OCI-LY3 (cell line): ENCODE data around the gene PELO.

Experiments
- H2AFZ ChIP-seq: fragments of 200-600, 300-600 bp; shearing (Covaris generic); 2 replicates; pipeline ENCODE4 v1.6.0; 2014; ENCODE audit warnings: antibody characterized with exemption, low read depth, low read length
- H3K27ac ChIP-seq: fragments of 200-600, 300-600 bp; sonication (generic); 2 replicates; pipeline ENCODE4 v1.5.1; 2014; ENCODE audit warnings: mild to moderate bottlenecking, low read length, moderate library complexity, mixed read lengths
- H3K27me3 ChIP-seq: fragments of 200-600, 300-600 bp; sonication (generic); 2 replicates; pipeline ENCODE4 v1.6.1; 2014; ENCODE audit warnings: low read depth, low read length, mixed read lengths
- H3K36me3 ChIP-seq: fragments of 200-600, 300-600 bp; sonication (generic); replicated peaks from 2 replicates; pipeline ENCODE3; 2014; ENCODE audit warnings: low read depth, low read length, mixed read lengths
- H3K4me1 ChIP-seq: fragments of 300-600, 200-600 bp; sonication (generic); 2 replicates; pipeline ENCODE4 v1.6.1; 2014; ENCODE audit warnings: low read length, mixed read lengths
- H3K4me2 ChIP-seq: fragments of 200-600, 300-600 bp; sonication (generic); 2 replicates; pipeline ENCODE4 v1.6.1; 2014; ENCODE audit warnings: low read length, mixed read lengths
- H3K4me3 ChIP-seq: fragments of 300-600, 200-600 bp; sonication (generic); 2 replicates; pipeline ENCODE4 v1.5.1; 2014; ENCODE audit warnings: antibody characterized with exemption, mild to moderate bottlenecking, low read length, moderate library complexity
- H3K79me2 ChIP-seq: fragments of 300-600, 200-600 bp; shearing (Covaris generic); 2 replicates; pipeline ENCODE4 v1.6.1; 2014; ENCODE audit warnings: mild to moderate bottlenecking, low read length, mixed read lengths
- H3K9ac ChIP-seq: fragments of 300-600, 200-600 bp; shearing (Covaris generic); 2 replicates; pipeline ENCODE4 v1.6.0; 2014; ENCODE audit warnings: mild to moderate bottlenecking, low read length, moderate library complexity
- H3K9me3 ChIP-seq: fragments of 200-600, 300-600 bp; shearing (Covaris generic); 2 replicates; pipeline ENCODE4 v1.6.1; 2014; ENCODE audit warnings: low read length, mixed read lengths; ENCODE audit not compliant: insufficient read depth
- H4K20me1 ChIP-seq: fragments of 200-600, 300-600 bp; sonication (generic); 2 replicates; pipeline ENCODE4 v1.6.1; 2016; ENCODE audit warnings: low read length, mixed read lengths; ENCODE audit not compliant: insufficient read depth
- EZH2phosphoT487 ChIP-seq: fragments of 200-600 bp; shearing (Covaris generic); IDR thresholded peaks from 2 replicates; pipeline ENCODE4 v1.6.1; 2018; ENCODE audit warnings: antibody characterized with exemption, mixed run types, low read depth
- TF ChIP-seq, protein P1 (sequence below): fragments of 200-600, 300-600 bp; sonication (generic); IDR thresholded peaks from 2 replicates; pipeline ENCODE4 v1.5.1; 2014; ENCODE audit warnings: antibody characterized with exemption, low read length, low read depth

The PELO gene

DNA sequence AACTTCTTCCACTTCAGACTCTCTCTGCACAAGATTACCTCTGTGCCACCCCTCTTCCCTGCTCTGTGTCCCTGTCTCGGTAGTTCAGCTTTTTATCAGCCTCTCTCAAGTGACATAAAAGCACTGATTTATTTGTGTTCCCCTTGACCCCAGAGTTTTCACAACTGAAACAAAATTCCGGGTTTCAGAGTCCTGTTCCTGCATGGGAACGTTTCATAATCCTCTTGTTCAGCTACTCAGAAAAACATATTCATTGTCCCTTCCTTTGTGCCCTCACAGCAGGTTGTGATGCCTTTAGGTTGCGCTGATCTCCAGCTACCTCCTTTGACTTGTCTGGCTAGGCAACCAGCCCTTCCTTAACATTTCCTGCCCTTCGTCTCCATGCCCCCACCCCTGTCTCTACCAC is 13.7 kb upstream of the PELO start:
- H3K79me2 ChIP-seq = no peaks in the 10 kb centered on the region
- H2AFZ ChIP-seq = no peak overlapping the region
- peaks cover 42% of the 10 kb centered on the region for H3K4me1 ChIP-seq
- no peak overlapping the region for H3K9ac ChIP-seq
- H3K27ac ChIP-seq = no peak overlapping the region
- H3K27me3 ChIP-seq = no peaks in the 10 kb centered on the region; the same call in 1 of the 2 replicates
- H3K4me3 ChIP-seq = no peak overlapping the region
- H3K36me3 ChIP-seq = no peaks in the 10 kb centered on the region
- no peak for TF ChIP-seq EZH2phosphoT487
- TF ChIP-seq, protein P1, sequence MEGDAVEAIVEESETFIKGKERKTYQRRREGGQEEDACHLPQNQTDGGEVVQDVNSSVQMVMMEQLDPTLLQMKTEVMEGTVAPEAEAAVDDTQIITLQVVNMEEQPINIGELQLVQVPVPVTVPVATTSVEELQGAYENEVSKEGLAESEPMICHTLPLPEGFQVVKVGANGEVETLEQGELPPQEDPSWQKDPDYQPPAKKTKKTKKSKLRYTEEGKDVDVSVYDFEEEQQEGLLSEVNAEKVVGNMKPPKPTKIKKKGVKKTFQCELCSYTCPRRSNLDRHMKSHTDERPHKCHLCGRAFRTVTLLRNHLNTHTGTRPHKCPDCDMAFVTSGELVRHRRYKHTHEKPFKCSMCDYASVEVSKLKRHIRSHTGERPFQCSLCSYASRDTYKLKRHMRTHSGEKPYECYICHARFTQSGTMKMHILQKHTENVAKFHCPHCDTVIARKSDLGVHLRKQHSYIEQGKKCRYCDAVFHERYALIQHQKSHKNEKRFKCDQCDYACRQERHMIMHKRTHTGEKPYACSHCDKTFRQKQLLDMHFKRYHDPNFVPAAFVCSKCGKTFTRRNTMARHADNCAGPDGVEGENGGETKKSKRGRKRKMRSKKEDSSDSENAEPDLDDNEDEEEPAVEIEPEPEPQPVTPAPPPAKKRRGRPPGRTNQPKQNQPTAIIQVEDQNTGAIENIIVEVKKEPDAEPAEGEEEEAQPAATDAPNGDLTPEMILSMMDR = no peak
- H4K20me1 ChIP-seq = no peaks in the 10 kb centered on the region
- H3K4me2 ChIP-seq = no peak overlapping the region
- no peaks in the 10 kb centered on the region for H3K9me3 ChIP-seq

DNA sequence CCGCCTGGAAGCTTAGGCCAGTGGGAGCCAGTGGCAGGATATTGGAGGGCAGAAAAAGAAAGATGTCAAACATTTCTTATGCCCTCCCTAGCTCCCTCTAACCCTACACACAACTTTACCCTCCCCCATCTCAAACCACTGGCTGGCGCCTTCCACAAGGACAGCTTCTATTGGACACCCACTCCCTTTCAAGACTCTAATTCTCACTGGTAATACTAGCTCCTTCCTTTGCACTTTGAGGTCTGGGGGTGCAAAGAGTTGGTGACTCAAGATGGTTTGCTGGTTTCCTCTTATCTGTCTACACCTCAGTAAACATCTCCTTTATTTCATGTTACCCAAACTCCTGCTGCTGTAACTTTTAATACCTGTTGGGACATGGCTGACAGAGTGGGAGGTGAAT is 11.6 kb upstream of the PELO start:
- no peak overlapping the region for H3K27ac ChIP-seq
- no peaks in the 10 kb centered on the region for H3K79me2 ChIP-seq
- TF ChIP-seq, protein P1 = no peak
- TF ChIP-seq EZH2phosphoT487 = no peak
- H3K4me2 ChIP-seq = no peak overlapping the region
- H3K4me3 ChIP-seq = no peak overlapping the region
- H2AFZ ChIP-seq = no peak overlapping the region
- peaks cover 31% of the 10 kb centered on the region for H3K4me1 ChIP-seq
- no peaks in the 10 kb centered on the region for H3K36me3 ChIP-seq
- H4K20me1 ChIP-seq = no peaks in the 10 kb centered on the region
- H3K9me3 ChIP-seq = no peaks in the 10 kb centered on the region
- no peak overlapping the region for H3K9ac ChIP-seq
- no peaks in the 10 kb centered on the region; the same call in 1 of the 2 replicates for H3K27me3 ChIP-seq

DNA sequence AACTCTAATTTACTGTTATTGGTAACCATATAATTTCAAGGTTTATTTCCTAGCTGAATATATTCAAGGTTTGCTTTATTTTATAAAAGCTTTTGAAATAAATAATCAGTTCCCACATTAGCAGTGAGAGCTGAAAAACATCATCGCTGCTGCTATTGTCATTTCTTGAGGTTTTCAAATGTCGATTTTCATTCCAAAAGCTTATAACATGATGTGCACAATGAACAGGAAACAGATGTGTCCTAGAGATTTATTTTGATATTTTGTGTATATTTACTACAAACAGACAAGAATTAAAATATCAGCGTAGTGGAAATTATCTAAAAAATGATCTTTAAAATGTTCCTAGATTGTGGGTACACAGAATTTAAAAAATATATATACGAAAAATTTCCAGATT is 10.5 kb upstream of the PELO start:
- H3K27me3 ChIP-seq = no peaks in the 10 kb centered on the region; the same call in 1 of the 2 replicates
- H3K9ac ChIP-seq = no peak overlapping the region
- no peaks in the 10 kb centered on the region for H3K79me2 ChIP-seq
- no peak overlapping the region for H3K27ac ChIP-seq
- H3K4me2 ChIP-seq = no peak overlapping the region
- H3K4me3 ChIP-seq = no peak overlapping the region
- peaks cover 20% of the 10 kb centered on the region for H3K4me1 ChIP-seq
- no peak overlapping the region for H2AFZ ChIP-seq
- no peaks in the 10 kb centered on the region for H4K20me1 ChIP-seq
- H3K36me3 ChIP-seq = no peaks in the 10 kb centered on the region
- TF ChIP-seq, protein P1 = no peak
- no peak for TF ChIP-seq EZH2phosphoT487
- H3K9me3 ChIP-seq = no peaks in the 10 kb centered on the region

DNA sequence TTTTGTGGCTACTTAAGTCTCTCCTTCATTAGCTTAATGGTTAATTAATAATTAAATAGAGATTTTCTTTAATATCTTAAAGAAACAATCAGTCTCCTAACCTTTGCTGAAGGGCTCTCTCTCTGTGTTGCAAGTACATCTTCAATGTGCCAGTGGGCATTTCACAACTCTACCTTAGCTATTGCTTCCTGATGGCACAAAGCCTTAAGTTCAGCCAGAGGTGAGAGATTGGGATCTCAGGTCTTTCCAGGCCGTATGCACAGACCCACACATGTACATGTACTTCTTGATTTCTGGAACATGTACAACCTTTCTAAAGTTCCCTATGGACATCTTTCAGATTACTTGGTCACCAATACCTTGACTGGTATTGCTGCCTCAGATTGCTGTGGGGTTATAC is 8.9 kb upstream of the PELO start:
- no peaks in the 10 kb centered on the region for H3K79me2 ChIP-seq
- no peak overlapping the region for H3K4me3 ChIP-seq
- TF ChIP-seq, protein P1 = no peak
- no peaks in the 10 kb centered on the region for H3K36me3 ChIP-seq
- H3K4me2 ChIP-seq = no peak overlapping the region
- H3K27ac ChIP-seq = no peak overlapping the region
- no peaks in the 10 kb centered on the region for H4K20me1 ChIP-seq
- H3K9me3 ChIP-seq = no peaks in the 10 kb centered on the region
- H3K9ac ChIP-seq = no peak overlapping the region
- peaks cover 18% of the 10 kb centered on the region for H3K4me1 ChIP-seq
- no peak overlapping the region for H2AFZ ChIP-seq
- H3K27me3 ChIP-seq = no peaks in the 10 kb centered on the region
